HG02610 (cell line): ENCODE results near the gene TMEM40.
"Not testable (repeated sequence)": the region's sequence is repeated elsewhere in the genome, so short reads cannot be mapped to it uniquely, and the experiment has no call there.

Source experiments
- ATAC-seq: cut with Tn5 transposase; IDR thresholded peaks from one replicate; pipeline ENCODE4 v1.9.1; 2021; ENCODE audit warnings: mild to moderate bottlenecking, moderate library complexity; ENCODE audit not compliant: unreplicated experiment

The TMEM40 gene

DNA sequence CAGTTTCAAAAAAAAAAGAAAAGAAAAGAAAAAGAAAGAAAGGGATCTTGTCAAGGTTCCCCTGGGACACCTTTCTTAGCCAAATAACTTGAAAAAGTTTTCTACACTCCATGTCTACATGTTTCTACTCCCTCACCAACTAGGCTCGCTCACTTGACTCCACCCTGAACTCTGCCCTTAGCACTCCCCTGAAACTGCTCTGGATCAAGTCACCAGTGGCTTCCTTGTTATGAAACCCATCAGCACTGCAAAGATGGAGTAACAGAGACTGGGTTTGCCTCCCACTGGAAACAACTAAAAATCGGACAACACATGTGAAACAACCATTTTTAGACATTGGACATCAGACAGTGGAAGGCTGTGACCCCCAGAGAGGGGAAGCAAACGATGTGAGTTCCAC lies 36.8 kb downstream of the TMEM40 start:
- no peak for ATAC-seq

DNA sequence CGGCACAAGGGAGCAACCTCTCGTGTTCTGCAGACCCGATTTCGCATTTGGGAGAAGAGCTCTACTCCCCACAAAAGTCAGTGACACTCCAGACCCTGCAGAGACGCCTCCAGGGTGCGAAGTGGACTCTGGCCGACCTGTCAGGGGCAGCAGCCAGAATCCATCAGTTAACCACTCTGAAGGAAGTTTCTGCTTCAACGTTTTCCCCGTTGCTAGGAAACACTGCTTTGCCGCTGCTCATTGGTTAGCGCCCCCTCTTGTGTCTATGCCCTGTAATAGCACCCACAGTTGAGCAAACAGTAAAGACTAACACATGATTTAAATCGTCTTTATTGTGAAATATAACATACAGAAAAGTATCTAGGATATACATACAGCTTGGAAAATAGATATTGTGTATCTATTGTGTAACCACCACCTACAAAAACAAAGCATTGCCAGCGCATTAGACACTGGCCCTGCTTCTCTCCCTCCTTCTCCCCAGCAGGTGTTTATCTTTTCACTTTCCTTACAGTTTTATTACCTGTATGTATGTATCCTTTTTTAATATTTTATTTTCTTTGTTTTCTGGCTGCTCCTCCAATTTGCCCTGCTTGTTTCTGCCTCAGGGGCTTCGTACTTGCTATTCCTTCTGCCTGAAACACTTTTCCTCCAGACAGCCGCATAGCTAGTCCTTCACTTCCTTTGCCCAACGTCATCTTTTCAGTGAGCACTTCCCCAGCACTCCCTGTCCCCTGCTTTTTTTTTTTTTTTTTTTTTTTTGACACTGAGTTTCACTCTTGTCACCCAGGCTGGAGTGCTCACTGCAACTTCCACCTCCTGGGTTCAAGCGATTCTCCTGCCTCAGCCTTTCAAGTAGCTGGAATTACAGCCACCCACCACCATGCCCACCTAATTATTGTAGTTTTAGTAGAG lies 38.8 kb downstream of the TMEM40 start:
- peak; percentile 87 for ATAC-seq

DNA sequence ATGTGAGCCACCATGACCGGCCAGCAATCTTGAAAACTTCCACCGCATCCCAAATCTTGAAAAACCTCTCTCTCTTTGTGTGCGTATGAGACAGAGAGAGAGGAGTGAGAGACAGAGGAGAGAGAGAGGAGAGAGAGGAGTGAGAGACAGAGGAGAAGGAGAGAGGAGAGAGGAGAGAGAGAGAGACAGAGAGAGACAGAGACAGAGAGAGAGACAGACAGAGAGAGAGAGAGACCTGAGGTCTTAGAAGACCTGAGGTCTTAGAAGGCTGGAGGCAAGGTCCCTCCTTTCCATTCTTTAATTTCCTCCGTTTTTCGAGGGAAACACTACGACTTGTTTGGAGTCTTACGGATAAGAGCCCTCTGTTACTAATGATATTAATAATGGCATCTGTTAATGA lies 39.5 kb downstream of the TMEM40 start:
- no peak for ATAC-seq

DNA sequence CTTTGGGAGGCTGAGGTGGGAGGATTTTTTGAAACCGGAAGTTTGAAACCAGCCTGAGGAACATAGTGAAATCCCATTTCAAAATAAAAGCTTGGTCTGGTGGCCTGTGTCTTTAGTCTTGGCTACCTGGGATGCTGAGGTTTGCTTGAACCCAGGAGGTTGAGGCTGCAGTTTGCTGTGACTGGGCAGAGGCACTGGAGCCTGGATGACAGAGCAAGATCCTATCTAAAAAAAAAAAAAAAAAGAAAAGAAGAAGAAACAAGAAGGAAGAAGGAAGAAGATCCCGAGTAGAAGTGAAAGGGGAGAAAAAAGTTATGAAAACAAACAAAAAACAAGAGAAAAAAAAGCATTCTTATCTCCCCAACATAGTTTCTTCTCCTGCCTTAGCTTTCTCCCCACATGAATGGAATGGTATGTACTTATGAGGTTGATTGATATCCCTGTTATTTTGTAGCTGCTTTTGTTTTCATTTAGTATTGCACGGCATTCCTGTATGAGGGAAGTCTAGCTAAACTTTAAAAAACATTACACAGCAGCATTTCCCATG lies 42.4 kb downstream of the TMEM40 start:
- ATAC-seq, result no peak

DNA sequence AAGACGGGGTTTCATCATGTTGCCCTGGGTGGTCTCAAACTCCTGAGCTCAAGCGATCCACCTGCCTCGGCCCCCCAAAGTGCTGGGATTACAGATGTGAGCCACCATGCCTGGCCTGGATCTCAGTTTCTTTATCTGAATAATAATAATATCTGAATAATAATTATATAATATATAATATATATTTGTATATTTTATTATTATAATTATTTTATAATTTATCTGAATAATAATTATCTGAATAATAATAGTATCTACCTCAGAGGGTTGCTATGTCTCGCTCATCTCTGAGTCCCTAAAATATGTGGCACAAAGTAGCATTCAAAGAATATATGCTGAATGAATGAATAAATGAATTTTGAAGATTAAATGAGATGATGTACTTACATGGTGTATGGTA lies 44.8 kb downstream of the TMEM40 start:
- ATAC-seq, result no peak

DNA sequence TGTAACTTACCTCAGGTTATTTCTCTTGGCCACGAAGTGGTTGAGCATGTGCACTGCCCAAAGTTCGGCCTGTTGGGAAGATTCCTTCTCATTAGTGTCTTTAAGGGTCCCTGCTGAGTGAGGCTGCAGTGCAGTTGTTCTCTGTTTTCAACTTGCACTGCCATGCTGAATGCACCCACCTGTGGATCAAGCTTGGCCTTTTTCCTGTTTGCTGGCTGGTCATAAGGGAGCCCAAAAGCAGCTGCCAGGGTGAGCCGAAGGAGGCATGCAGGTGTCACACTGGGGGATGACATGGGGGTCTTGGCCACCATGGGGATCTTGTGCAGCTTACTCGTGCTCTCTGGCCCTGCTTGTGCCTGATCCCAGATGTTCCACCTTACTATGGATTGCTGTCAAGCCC lies 49.0 kb downstream of the TMEM40 start:
- ATAC-seq, result no peak

DNA sequence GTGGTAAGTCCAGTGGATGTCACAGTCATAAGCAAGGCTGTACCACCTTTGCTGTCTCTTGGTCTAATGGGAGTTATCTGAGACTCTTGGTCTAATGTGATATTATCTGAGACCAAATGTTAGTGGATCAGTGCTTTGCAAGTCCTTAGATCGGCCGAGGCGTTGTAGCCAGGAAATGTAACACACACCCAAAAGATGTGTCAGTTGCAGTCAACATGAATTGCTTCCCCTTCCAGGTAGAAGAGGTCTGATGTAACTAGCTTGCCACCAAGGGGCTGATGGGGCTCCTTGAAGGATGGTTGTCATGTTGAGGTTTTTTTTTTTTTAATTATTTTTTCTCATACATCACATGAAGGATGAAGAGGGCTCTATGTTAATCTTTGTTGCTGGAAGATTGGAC lies 49.7 kb downstream of the TMEM40 start:
- ATAC-seq, result no peak

DNA sequence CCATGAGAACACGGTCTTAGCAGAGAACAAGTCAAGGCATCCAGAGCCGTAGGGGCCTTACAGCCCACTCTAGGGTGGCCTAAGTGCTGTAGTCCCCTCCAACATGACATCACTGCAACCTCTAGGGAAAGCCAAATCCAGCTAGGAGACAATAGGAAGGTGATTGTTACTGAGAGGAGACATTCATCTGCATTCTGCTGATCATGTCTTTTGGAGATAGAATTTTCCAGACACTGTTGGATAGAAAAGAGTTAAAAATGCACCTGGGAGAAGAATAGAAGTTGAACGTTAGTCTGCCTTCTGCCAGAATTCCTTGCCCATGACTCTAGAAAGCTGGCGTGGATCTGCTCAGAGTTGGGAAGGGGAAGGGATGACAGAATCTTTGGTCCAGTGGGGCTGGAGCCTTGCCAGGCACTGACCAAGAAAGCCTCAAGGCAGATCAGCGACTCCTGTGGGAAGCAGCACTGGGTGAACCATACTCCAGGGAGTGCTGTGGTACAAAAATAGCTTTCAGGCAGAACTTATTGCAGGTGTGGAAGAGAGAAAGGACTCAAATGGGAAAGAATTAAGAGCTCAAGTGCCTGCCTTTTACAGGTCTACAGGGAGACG lies 50.4 kb downstream of the TMEM40 start:
- no peak for ATAC-seq

DNA sequence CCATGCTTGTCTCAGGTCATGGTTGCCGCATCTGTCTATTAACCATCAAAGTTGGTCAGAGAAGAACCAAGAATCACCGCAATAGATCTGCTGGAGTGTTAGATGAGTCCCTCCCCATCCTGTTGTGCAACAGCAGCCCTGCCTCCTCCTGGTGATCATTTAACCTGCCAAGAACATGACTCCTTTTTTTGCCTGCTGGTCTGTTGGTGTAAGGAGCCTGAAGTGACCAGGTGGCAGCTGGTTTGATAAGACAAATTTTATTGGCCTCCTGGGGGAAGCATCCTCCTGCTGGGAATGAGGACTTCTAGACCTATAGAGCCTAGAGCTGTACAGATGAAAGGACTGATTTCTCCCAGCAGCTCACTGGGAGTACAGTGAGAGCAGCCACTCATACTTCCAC lies 51.6 kb downstream of the TMEM40 start:
- no peak for ATAC-seq

DNA sequence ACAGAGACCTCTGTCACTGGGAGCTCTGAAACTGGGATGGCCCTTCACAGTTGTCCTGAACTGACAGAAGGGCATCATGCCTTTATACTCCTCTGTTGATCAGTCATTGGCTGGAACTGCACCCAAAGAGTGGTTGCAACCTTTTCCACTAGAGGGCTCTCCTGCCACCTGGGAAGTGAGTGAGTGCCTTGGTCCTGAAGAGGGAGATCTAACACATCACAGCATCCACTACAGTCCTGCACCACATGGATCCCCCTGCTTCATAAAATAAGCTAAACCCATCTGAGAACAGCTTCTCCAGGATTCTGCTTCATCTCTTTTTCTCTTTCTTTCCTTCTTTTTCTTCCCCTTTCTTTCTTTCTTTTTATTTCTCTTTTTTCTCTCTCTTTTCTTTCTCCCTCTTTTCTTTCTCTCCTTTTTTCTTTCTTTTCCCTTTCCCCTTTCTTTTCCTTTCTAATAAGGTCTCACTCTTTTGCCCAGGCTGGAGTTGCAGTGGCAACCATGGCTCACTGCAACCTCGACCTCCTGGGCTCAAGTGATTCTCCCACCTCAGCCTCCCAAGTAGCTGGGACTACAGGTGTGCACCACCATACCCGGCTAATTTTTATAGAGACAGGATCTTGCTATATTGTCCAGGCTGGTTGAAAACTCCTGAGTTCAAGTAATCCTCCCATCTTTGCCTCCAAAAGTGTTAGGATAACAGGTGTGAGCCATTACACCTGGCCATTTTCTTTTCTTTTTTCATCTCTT lies 52.4 kb downstream of the TMEM40 start:
- ATAC-seq, result peak; percentile 80

DNA sequence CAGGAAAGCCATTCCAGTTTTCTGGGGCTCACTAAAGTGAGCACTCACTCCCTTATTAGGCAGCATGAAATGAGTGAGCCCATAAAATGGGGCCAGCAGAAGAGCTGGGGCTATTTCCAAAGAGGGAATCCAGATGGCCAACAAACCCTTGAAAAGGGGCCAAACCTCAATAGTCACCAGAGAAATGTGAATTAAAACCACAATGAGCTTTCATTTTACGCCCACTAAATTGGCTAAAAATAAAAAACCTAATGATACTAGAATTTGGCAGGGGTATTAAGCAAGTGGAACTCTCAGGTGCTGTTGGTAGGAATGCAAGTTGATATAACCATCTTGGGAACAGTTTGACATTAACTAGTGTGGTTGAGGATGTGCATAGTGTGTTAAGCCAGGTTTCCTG lies 53.1 kb downstream of the TMEM40 start:
- ATAC-seq, result no peak

DNA sequence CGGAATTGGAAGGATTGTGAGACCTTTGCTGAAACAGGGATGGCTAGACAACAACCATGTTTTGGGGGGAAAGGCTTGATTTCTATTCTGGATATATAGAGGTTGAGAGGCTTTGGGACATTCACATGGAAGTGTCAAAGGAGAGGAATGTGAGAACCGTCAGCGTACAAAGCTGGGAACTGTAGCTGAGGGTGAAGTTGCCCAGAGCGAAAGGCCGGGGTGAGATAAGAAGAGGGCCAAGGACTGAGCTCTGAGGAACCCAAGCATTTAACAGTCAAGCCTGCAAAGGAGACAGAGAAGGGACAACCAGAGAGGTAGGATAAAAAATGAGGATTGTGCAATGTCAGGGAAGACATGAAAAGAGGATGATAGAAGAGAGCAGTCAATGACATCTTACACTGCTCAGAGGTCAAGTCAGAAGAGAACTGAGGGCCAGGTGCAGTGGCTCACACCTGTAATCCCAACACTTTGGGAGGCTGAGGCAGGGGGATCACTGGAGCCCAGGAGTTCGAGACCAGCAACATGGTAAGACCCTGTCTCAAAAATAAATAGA lies 53.6 kb downstream of the TMEM40 start:
- ATAC-seq, result no peak

DNA sequence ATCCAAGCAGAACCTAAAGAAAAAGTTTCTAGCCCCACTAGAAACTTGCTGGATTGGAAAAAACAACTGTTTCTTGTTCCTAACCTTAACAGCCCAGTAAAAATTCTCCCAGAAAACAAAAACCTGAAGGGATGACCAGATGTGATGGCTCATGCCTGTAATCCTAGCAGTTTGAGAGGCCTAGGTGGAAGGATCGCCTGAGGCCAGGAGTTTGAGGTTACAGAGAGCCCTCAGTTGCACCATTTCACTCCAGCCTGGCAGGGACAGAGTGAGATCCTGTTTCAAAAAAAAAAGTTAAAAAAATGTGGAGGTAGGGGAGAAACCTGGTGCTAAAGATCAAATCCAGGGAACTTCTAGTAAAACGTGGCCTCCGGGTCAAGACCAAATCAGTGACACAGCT lies 56.6 kb downstream of the TMEM40 start:
- no peak for ATAC-seq

DNA sequence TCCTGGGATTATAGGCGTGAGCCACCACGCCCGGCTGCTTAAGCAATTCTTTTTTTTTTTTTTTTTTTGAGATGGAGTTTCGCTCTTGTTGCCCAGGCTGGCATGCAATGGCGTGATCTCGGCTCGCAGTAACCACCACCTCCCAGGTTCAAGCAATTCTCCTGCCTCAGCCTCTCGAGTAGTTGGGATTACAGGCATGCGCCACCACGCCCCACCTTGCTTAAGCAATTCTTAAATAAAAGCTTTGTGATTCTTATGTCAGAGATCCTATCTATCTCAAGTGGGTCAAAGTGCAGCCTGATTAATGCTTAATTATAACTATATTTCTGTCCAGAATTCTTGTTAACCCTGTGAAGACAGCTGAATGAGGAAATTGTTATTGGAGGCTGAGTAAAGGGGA lies 57.5 kb downstream of the TMEM40 start:
- not testable (repeated sequence) for ATAC-seq

DNA sequence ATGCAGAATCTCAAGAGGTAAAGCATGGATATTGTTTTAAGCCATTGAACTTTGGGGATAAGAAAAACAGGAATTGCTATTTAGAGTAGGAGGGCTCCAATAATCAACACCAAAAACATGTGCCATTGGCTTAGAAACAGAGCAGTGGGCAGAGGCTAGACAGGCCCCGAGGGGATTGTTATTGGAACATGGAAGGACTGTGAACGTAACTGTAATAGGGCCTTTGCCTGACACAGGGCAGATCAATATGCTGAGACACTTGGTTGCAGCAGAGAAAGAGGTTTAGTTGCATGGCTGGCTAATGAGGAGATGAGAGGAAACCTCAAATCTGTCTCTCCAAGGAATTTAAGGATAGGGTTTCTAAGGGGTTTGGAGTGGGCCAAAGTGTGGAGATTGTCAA lies 58.3 kb downstream of the TMEM40 start:
- no peak for ATAC-seq

DNA sequence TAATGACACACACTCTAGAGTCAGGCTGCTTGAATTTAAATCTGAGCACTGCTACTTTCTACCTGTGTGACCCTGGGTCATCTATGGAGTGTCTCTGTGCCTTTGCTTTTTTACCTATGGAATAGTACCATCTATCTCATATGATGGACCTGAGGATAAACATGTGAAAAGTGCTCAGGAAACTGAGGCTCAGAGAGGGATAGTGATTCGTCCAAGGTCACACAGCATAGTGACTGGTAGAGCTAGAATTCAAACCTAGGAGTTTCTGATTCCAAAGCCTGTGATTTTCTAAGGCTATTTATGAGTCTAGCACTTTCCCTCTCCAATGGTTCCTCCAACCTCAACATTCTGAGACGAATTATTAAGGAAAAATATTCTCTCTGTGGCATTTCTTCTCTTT lies 63.1 kb downstream of the TMEM40 start:
- ATAC-seq, result no peak

DNA sequence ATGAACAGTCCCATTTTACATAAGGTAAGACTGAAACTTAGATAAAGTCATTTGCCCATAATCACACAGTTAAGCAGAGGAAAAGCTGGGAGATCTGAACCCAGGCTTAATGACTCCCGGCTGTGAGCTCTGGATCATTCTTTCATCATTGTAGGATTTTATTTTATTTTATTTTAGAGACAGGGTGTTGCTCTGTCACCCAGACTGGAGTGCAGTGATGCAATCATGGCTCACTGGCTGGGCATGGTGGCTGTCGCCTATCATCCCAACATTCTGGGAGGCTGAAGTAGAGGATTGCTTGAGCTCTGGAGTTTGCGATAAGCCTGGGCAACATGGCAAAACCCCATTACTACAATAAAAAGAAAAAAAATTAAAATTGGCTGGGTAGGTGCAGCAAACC lies 63.9 kb downstream of the TMEM40 start:
- ATAC-seq, result no peak

DNA sequence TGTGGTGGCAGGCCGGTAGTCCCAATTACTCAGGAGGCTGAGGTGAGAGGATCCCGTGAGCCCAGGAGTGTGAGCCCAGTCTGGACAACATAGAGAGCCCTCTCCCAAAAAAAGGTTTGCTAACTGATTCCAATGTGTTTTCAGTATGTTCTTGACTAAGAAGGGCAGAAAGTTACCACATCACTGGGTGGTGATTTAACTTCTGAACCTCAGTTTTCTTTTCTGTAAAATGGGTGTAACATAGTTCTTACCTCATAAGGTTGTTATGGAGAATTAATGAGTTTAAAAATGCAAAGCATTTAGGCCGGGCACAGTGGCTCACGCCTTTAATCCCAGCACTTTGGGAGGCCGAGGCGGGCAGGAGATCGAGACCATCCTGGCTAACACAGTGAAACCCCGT lies 66.6 kb downstream of the TMEM40 start:
- ATAC-seq, result no peak

DNA sequence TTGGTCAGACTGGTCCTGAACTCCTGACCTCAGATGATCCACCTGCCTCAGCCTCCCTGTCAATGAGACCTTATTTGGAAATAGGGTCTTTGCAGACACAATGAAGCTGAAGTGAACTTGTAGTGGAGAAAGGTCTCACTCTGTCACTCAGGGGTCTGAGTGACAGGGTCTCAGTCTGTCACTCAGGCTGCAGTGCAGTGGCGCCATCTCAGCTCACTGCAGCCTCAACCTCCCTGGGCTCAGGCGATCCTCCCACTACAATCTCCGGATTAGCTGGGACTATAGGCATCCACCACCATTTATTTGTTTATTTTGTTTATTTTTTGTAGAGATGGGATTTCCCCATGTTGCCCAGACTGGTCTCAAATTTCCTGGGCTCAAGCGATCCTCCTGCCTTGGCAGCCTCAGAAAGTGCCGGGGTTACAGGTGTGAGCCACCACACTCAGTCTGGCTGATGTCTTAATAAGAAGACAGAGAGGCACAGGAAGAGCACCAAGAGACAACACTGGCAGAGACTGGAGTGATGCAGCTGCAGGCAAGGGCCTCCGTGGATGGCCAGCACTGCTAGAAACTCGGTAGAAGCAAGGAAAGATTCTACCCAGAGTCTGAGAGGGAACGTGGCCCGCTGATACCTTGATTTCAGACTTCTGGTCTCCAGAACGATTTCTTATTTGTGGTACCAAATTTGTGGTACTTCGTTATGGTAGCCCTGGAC lies 68.9 kb downstream of the TMEM40 start:
- ATAC-seq, result no peak

DNA sequence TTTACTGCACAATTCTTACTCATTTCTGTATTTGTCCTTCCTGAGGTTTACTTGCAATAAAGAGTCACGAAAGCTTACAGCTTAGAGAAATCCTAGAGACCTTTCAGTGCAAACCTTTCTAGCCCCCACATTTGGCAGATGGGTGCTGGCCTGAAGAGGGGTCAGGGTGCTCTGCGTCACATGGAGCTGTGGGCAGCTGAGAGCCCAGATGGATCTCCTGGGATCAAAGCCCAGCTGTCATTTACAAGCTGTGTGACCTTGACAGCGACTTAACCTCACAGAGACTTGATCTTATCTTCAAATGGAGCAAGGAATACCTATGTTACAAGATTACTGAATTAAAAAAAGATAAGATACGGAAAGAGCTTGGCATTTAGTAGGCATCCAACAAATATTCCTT lies 71.1 kb downstream of the TMEM40 start:
- ATAC-seq, result no peak

DNA sequence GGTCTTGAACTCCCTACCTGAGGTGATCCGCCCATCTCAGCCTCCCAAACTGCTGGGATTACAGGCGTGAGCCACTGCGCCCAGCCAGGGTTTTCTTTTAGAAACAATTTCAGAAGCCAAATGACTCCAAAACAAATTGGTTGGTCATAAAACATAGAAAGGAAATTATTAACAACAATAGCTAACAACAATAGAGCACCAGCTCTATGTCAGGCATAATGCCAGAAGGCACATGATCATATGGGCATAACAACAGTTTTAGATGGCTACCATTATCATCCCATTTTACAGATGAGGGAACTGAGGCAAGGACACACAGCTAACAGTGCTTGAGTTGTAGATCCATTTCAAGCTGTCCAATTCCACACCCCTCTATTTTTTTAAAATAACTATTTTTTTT lies 73.0 kb downstream of the TMEM40 start:
- ATAC-seq, result no peak
